OCI-LY3 (cell line): ENCODE results near the gene FMR1.

Experiments used
- CTCF ChIP-seq: fragments of 200-600, 300-600 bp; sonication (generic); IDR thresholded peaks from 2 replicates; pipeline ENCODE4 v1.5.1; 2014; ENCODE audit warnings: antibody characterized with exemption, low read length, low read depth
- EZH2phosphoT487 ChIP-seq: fragments of 200-600 bp; shearing (Covaris generic); IDR thresholded peaks from 2 replicates; pipeline ENCODE4 v1.6.1; 2018; ENCODE audit warnings: antibody characterized with exemption, mixed run types, low read depth

GRCh38 chrX:147957291-147957690, 45.6 kb downstream of the FMR1 start:
- TF ChIP-seq CTCF (no peak), EZH2phosphoT487 (no peak)
